ENCODE measurements around the gene SASH1. TPM values are rescaled to one million over a fixed set of nuclear protein-coding genes. Genes with fewer than 3 reads are reported as not detected.
"Not testable (repeated sequence)": the region's sequence is repeated elsewhere in the genome, so short reads cannot be mapped to it uniquely, and the experiment has no call there.

The SASH1 gene
- total and polyA plus RNA-seq, 2 donors (not counting 1 experiment from before 2014, with no cell fraction given), result 38.6 to 44.6 TPM

DNA sequence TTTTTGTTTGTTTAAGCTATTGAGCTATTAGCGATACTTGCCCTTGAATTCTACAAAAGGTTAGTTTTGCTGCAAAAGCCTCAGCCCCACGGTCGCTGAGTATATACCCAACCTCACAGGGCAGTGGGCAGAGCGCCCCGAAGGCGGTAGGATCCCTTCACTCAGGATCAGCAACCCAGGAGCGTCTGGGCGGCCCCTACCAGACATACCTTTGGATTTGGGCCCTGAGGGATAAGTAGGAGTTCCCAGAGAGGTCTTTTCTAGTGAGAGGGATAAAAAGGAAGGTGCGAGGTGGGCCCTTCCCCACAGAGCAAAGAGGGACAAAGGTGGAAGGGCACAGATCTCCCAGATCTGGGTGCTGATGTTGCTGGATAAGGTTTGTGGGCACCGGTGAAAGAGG lies 6.1 kb downstream of the SASH1 start:
- H3K4me2 ChIP-seq (ENCODE audit: extremely low read depth, insufficient read depth, low read length), result no peak overlapping the region
- no peaks in the 10 kb centered on the region for H3K27me3 ChIP-seq (ENCODE audit: control insufficient read depth, insufficient read depth, low read length)
- TF ChIP-seq EZH2 (IDR thresholded peaks at IDR 0.05; ENCODE audit: low read length, missing control alignments), result no peak
- TF ChIP-seq, protein P1, sequence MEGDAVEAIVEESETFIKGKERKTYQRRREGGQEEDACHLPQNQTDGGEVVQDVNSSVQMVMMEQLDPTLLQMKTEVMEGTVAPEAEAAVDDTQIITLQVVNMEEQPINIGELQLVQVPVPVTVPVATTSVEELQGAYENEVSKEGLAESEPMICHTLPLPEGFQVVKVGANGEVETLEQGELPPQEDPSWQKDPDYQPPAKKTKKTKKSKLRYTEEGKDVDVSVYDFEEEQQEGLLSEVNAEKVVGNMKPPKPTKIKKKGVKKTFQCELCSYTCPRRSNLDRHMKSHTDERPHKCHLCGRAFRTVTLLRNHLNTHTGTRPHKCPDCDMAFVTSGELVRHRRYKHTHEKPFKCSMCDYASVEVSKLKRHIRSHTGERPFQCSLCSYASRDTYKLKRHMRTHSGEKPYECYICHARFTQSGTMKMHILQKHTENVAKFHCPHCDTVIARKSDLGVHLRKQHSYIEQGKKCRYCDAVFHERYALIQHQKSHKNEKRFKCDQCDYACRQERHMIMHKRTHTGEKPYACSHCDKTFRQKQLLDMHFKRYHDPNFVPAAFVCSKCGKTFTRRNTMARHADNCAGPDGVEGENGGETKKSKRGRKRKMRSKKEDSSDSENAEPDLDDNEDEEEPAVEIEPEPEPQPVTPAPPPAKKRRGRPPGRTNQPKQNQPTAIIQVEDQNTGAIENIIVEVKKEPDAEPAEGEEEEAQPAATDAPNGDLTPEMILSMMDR (conservative IDR thresholded peaks at IDR 0.05 in 1 of 2, IDR thresholded peaks at IDR 0.05 in 1 of 2; ENCODE audit: low read depth in 1 of 2, low read length in 2 of 2), result no peak
- H3K36me3 ChIP-seq (ENCODE audit: control insufficient read depth, insufficient read depth, low read length), result no peaks in the 10 kb centered on the region
- H4K20me1 ChIP-seq (ENCODE audit: control insufficient read depth, extremely low read depth, insufficient read depth, low read length), result no peaks in the 10 kb centered on the region
- H3K27ac ChIP-seq (ENCODE audit: insufficient read depth, low read length), result no peak overlapping the region
- no peak overlapping the region for H3K4me3 ChIP-seq (replicated peaks in 1 of 4; ENCODE audit: control extremely low read depth in 1 of 4, insufficient read depth in 1 of 4, low read depth in 3 of 4, low read length in 4 of 4)
- no peaks in the 10 kb centered on the region for H3K9me3 ChIP-seq (ENCODE audit: control insufficient read depth, insufficient read depth, low read depth, low read length)
- H3K9ac ChIP-seq (ENCODE audit: insufficient read depth, low read length), result no peak overlapping the region
- H2AFZ ChIP-seq (ENCODE audit: low read length), result no peak overlapping the region
- H3K79me2 ChIP-seq (ENCODE audit: control insufficient read depth, insufficient read depth, low read length), result peaks cover 4% of the 10 kb centered on the region
- peaks cover 5% of the 10 kb centered on the region for H3K4me1 ChIP-seq (ENCODE audit: control insufficient read depth, extremely low read depth, insufficient read depth, low read length)
- DNase-seq (ENCODE audit: low read depth in 2 of 2), result no peak

DNA sequence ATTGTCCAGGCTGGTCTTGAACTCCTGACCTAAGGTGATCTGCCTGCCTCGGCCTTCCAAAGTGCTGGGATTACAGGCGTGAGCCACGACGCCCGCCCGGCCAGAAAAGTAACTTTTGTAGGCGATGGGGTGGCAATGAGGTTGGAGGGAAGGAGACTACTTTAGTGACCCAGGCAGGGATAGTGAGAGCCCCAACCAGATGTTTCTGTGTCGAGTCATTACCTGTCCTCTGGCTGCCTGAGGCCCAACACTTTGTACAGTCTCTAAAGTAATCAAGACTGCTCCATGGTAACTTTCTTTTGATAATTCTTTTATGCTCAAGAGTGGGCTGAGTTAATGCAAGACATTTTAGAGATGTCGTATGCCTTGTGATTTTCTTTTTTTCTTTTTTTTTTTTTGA lies 6.8 kb downstream of the SASH1 start:
- Histone ChIP-seq H3K79me2 (ENCODE audit: control insufficient read depth, insufficient read depth, low read length) (peaks cover 4% of the 10 kb centered on the region), H3K4me2 (ENCODE audit: extremely low read depth, insufficient read depth, low read length) (no peak overlapping the region), H3K9ac (ENCODE audit: insufficient read depth, low read length) (no peak overlapping the region), H3K9me3 (ENCODE audit: control insufficient read depth, insufficient read depth, low read depth, low read length) (no peaks in the 10 kb centered on the region), H3K4me1 (ENCODE audit: control insufficient read depth, extremely low read depth, insufficient read depth, low read length) (peaks cover 2% of the 10 kb centered on the region), H3K27me3 (ENCODE audit: control insufficient read depth, insufficient read depth, low read length) (no peaks in the 10 kb centered on the region), H3K36me3 (ENCODE audit: control insufficient read depth, insufficient read depth, low read length) (no peaks in the 10 kb centered on the region), H3K27ac (ENCODE audit: insufficient read depth, low read length) (no peak overlapping the region), H2AFZ (ENCODE audit: low read length) (no peak overlapping the region), H4K20me1 (ENCODE audit: control insufficient read depth, extremely low read depth, insufficient read depth, low read length) (no peaks in the 10 kb centered on the region), H3K4me3 (replicated peaks in 1 of 4; ENCODE audit: control extremely low read depth in 1 of 4, insufficient read depth in 1 of 4, low read depth in 3 of 4, low read length in 4 of 4) (no peak overlapping the region)
- no peak for DNase-seq (ENCODE audit: low read depth in 2 of 2)
- no peak for TF ChIP-seq EZH2 (IDR thresholded peaks at IDR 0.05; ENCODE audit: low read length, missing control alignments)
- TF ChIP-seq, protein P1 (conservative IDR thresholded peaks at IDR 0.05 in 1 of 2, IDR thresholded peaks at IDR 0.05 in 1 of 2; ENCODE audit: low read depth in 1 of 2, low read length in 2 of 2), result no peak

DNA sequence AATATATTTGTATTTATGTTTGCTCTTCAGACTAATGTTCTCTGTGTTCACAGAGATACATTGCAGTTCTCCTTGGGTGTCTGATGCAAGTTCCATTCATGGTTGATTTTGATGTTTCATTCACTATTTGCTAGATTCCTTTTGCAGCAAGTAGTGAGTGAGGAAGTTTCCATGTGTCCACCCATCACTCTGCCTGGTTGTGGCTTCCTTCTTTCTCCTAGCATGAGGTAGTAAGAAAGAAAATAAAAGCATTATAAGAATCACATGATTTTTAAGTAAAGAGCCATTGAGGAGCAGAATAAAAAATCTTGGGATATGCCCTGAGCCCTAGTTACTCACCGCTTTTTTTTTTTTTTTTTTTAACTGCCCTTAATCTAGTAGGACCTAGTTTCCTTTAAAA lies 8.7 kb downstream of the SASH1 start:
- H3K27me3 ChIP-seq (ENCODE audit: control insufficient read depth, insufficient read depth, low read length), result no peaks in the 10 kb centered on the region
- H3K27ac ChIP-seq (ENCODE audit: insufficient read depth, low read length), result no peak overlapping the region
- TF ChIP-seq EZH2 (IDR thresholded peaks at IDR 0.05; ENCODE audit: low read length, missing control alignments), result no peak
- TF ChIP-seq, protein P1 (conservative IDR thresholded peaks at IDR 0.05 in 1 of 2, IDR thresholded peaks at IDR 0.05 in 1 of 2; ENCODE audit: low read depth in 1 of 2, low read length in 2 of 2), result no peak
- no peak overlapping the region for H3K9ac ChIP-seq (ENCODE audit: insufficient read depth, low read length)
- H3K36me3 ChIP-seq (ENCODE audit: control insufficient read depth, insufficient read depth, low read length), result no peaks in the 10 kb centered on the region
- H3K4me2 ChIP-seq (ENCODE audit: extremely low read depth, insufficient read depth, low read length), result no peak overlapping the region
- H3K9me3 ChIP-seq (ENCODE audit: control insufficient read depth, insufficient read depth, low read depth, low read length), result no peaks in the 10 kb centered on the region
- peaks cover 3% of the 10 kb centered on the region for H3K79me2 ChIP-seq (ENCODE audit: control insufficient read depth, insufficient read depth, low read length)
- no peak overlapping the region for H3K4me3 ChIP-seq (replicated peaks in 1 of 4; ENCODE audit: control extremely low read depth in 1 of 4, insufficient read depth in 1 of 4, low read depth in 3 of 4, low read length in 4 of 4)
- H3K4me1 ChIP-seq (ENCODE audit: control insufficient read depth, extremely low read depth, insufficient read depth, low read length), result no peaks in the 10 kb centered on the region
- DNase-seq (ENCODE audit: low read depth in 2 of 2), result no peak
- H4K20me1 ChIP-seq (ENCODE audit: control insufficient read depth, extremely low read depth, insufficient read depth, low read length), result no peaks in the 10 kb centered on the region
- H2AFZ ChIP-seq (ENCODE audit: low read length), result no peak overlapping the region

DNA sequence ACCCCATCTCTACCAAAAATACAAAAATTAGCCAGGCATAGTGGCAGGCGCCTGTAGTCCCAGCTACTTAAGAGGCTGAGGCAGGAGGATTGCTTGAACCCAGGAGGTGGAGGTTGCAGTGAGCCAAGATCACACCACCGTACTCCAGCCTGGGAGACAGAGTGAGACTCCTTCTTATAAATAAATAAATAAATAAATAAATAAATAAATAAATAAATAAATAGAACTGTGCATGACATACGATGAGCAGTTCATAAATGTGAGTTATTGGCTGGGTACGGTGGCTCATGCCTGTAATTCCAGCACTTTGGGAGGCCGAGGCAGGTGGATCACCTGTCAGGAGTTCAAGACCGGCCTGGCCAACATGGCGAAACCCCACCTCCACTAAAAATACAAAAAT lies 9.8 kb downstream of the SASH1 start:
- H4K20me1 ChIP-seq (ENCODE audit: control insufficient read depth, extremely low read depth, insufficient read depth, low read length); H3K27me3 ChIP-seq (ENCODE audit: control insufficient read depth, insufficient read depth, low read length); DNase-seq (ENCODE audit: low read depth in 2 of 2): not testable (repeated sequence)

More for the DNA sequence above, 9.8 kb downstream of the SASH1 start:
- not testable (repeated sequence) for H3K4me2 ChIP-seq (ENCODE audit: extremely low read depth, insufficient read depth, low read length); H3K9ac ChIP-seq (ENCODE audit: insufficient read depth, low read length); H3K36me3 ChIP-seq (ENCODE audit: control insufficient read depth, insufficient read depth, low read length); H3K79me2 ChIP-seq (ENCODE audit: control insufficient read depth, insufficient read depth, low read length); H3K4me3 ChIP-seq (replicated peaks in 1 of 4; ENCODE audit: control extremely low read depth in 1 of 4, insufficient read depth in 1 of 4, low read depth in 3 of 4, low read length in 4 of 4); H3K9me3 ChIP-seq (ENCODE audit: control insufficient read depth, insufficient read depth, low read depth, low read length); H3K27ac ChIP-seq (ENCODE audit: insufficient read depth, low read length); H3K4me1 ChIP-seq (ENCODE audit: control insufficient read depth, extremely low read depth, insufficient read depth, low read length); H2AFZ ChIP-seq (ENCODE audit: low read length)
